A549 treated with dexamethasone at 1 μM for 4 hours (cell line): ENCODE results near the gene PRPF18. TPM values are rescaled to one million over a fixed set of nuclear protein-coding genes. Genes with fewer than 3 reads are reported as not detected.

Experiments used
- total RNA-seq: library from RNA; stranded (reverse); fragments of 200-300 nt; extraction: Qiagen RNA extraction; gene quantifications from 5 replicates; pipeline ENCODE4 v1.2.3, GENCODE V29; 2022

Gene PRPF18
- 19.5 to 24.3 TPM (median 20.6 TPM) in 5 replicates for total RNA-seq

GRCh38 chr10:13586676-13587355 lies at the start of gene PRPF18:
Gene PRPF18 (plus strand): TSS chr10:13586965. CDS start chr10:13587087, 122 bp downstream.

Other genes with a start within 250 kb of the PRPF18 start
- gene SEPHS1, start 238.7 kb upstream of the PRPF18 start, total RNA-seq: 62.4 to 69.8 TPM (median 63.7 TPM) in 5 replicates
- gene BEND7, start 58.0 kb upstream of the PRPF18 start, total RNA-seq: 7.5 to 10.1 TPM (median 8.7 TPM) in 5 replicates